ENCODE data around the gene HOMER3. TPM values are rescaled to one million over a fixed set of nuclear protein-coding genes. Genes with fewer than 3 reads are reported as not detected.

The HOMER3 gene
- total and polyA plus RNA-seq, 2 experiments from 2014 or later = 16.7 to 38.4 TPM

- TF ChIP-seq ZNF462 (CRISPR knock-in tag; IDR thresholded peaks at IDR 0.05) = no peak
Observed at GRCh38 chr19:18898607-18899408, 42.2 kb downstream of the HOMER3 start (continued).

- no peak overlapping the region for H3K27ac Mint-ChIP-seq
- no peak overlapping the region; the same call in 2 of the 3 replicates for H3K4me3 Mint-ChIP-seq
- peaks cover 17% of the 10 kb centered on the region for H3K27me3 Mint-ChIP-seq (ENCODE audit: insufficient read depth, low read depth, poor library complexity)
- peaks cover 2% of the 10 kb centered on the region; the same call in 1 of the 2 replicates for H3F3A ChIP-seq (replicated peaks; ENCODE audit: low read depth)
- H3K27me3 ChIP-seq (ENCODE audit: insufficient read depth) = peaks cover 24% of the 10 kb centered on the region
- H3K9me3 Mint-ChIP-seq = no peaks in the 10 kb centered on the region
- no peak for DNase-seq (ENCODE audit: low spot score)
- H3K4me1 Mint-ChIP-seq = no peaks in the 10 kb centered on the region
- no peak overlapping the region for H3K4me3 ChIP-seq
- no peak overlapping the region for H3K4me2 ChIP-seq
- no peaks in the 10 kb centered on the region; the same call in none of the 2 replicates for H4K20me1 ChIP-seq (replicated peaks; ENCODE audit: insufficient read depth)
- H3K9me2 ChIP-seq (ENCODE audit: insufficient read depth) = no peaks in the 10 kb centered on the region
- H3K4me1 ChIP-seq (ENCODE audit: insufficient read depth) = no peaks in the 10 kb centered on the region; the same call in 1 of the 2 replicates
- H2AFZ ChIP-seq = no peak overlapping the region
- H3K36me3 Mint-ChIP-seq (ENCODE audit: low read depth) = peaks cover 9% of the 10 kb centered on the region
- no peaks in the 10 kb centered on the region for H3K36me3 ChIP-seq (ENCODE audit: insufficient read depth)
- no peak overlapping the region for H3K27ac ChIP-seq (ENCODE audit: low read depth)
- H3K79me2 ChIP-seq (replicated peaks; ENCODE audit: insufficient read depth) = no peaks in the 10 kb centered on the region
- no peak for ATAC-seq
- no peak for TF ChIP-seq NANOG (IDR thresholded peaks at IDR 0.05; ENCODE audit: borderline replicate concordance)
- no peak for TF ChIP-seq ZNF114 (CRISPR knock-in tag; IDR thresholded peaks at IDR 0.05)
- no peak for TF ChIP-seq POLR2AphosphoS5 (IDR thresholded peaks at IDR 0.05; ENCODE audit: low read depth)
- no peak for TF ChIP-seq ETS1 (IDR thresholded peaks at IDR 0.05)
- no peak for TF ChIP-seq CREB1 (CRISPR knock-in tag; IDR thresholded peaks at IDR 0.05; ENCODE audit: low read depth)
- TF ChIP-seq EZH2 (IDR thresholded peaks at IDR 0.05; ENCODE audit: low read depth, unreplicated experiment) = no peak
- TF ChIP-seq EZH2phosphoT487 (IDR thresholded peaks at IDR 0.05; ENCODE audit: unreplicated experiment) = no peak
- TF ChIP-seq REST (IDR thresholded peaks at IDR 0.05; ENCODE audit: unreplicated experiment) = no peak
- TF ChIP-seq ZNF331 (CRISPR knock-in tag; IDR thresholded peaks at IDR 0.05; ENCODE audit: low read depth) = no peak
- TF ChIP-seq CTCF (conservative IDR thresholded peaks at IDR 0.05; ENCODE audit: low read depth in 2 of 2) = no peak
Observed at GRCh38 chr19:18898081-18898606, 42.9 kb downstream of the HOMER3 start.

Data from GM23338 (cell line).